Limb (tissue), 2 donors: ENCODE measurements around the gene ACSF3.
"Not testable (repeated sequence)": the region's sequence is repeated elsewhere in the genome, so short reads cannot be mapped to it uniquely, and the experiment has no call there.

ENCODE experiments used
- DNase-seq, 2 donors: peaks; one replicate each; pipeline ENCODE4 v3.0.0-alpha.2; 2016; ENCODE audit errors: extremely low spot score in 2 of 2

The ACSF3 gene

GRCh38 chr16:89072548-89073130 is 21.0 kb upstream of the ACSF3 start:
- DNase-seq: no peak

- DNase-seq: no peak
These were observed 20.1 kb upstream of the ACSF3 start for GRCh38 chr16:89073346-89074071.

GRCh38 chr16:89074072-89074674 is 19.5 kb upstream of the ACSF3 start:
- DNase-seq: not testable (repeated sequence)

GRCh38 chr16:89074803-89075688 is 18.6 kb upstream of the ACSF3 start:
- no peak for DNase-seq

GRCh38 chr16:89076159-89076558 is 17.5 kb upstream of the ACSF3 start:
- no peak for DNase-seq

- DNase-seq: no peak
These were observed 16.6 kb upstream of the ACSF3 start for GRCh38 chr16:89077076-89077475.

GRCh38 chr16:89078172-89078571 is 15.5 kb upstream of the ACSF3 start:
- DNase-seq: no peak

- DNase-seq: no peak
These were observed 14.1 kb upstream of the ACSF3 start for GRCh38 chr16:89079434-89079980.

GRCh38 chr16:89080196-89080853 is 13.3 kb upstream of the ACSF3 start:
- peak in 1 of 2 donors; percentile 8 for DNase-seq

GRCh38 chr16:89081556-89081955 is 12.1 kb upstream of the ACSF3 start:
- DNase-seq: no peak

- no peak for DNase-seq
These were observed 9.2 kb upstream of the ACSF3 start for GRCh38 chr16:89084411-89084810.

GRCh38 chr16:89084814-89085612 is 8.6 kb upstream of the ACSF3 start:
- DNase-seq: no peak

GRCh38 chr16:89085755-89086154 is 7.9 kb upstream of the ACSF3 start:
- DNase-seq: no peak

- no peak for DNase-seq
These were observed 5.6 kb upstream of the ACSF3 start for GRCh38 chr16:89087922-89088497.

GRCh38 chr16:89089120-89089519 is 4.5 kb upstream of the ACSF3 start:
- DNase-seq: no peak

- DNase-seq: no peak
These were observed 3.4 kb upstream of the ACSF3 start for GRCh38 chr16:89090182-89090630.

- DNase-seq: no peak
These were observed 2.8 kb upstream of the ACSF3 start for GRCh38 chr16:89090669-89091426.

GRCh38 chr16:89092013-89092412 is 1.6 kb upstream of the ACSF3 start:
- DNase-seq: no peak

GRCh38 chr16:89093252-89093601 is 425 bp upstream of the ACSF3 start:
- not testable (repeated sequence) for DNase-seq
